Mesothelial cell of epicardium (in vitro differentiated cells): ENCODE measurements around the gene PITX2. TPM values are rescaled to one million over a fixed set of nuclear protein-coding genes. Genes with fewer than 3 reads are reported as not detected.
"Not testable (repeated sequence)": the region's sequence is repeated elsewhere in the genome, so short reads cannot be mapped to it uniquely, and the experiment has no call there.

Experiments
- DNase-seq, 2 experiments: peaks; one replicate each; pipeline ENCODE4 v3.0.0; 2021; ENCODE audit warnings: low spot score in 2 of 2; ENCODE audit not compliant: unreplicated experiment in 2 of 2
- H3K27ac Mint-ChIP-seq: 2 replicates; pipeline ENCODE4 v1.8.0; 2021; ENCODE audit warnings: mixed read lengths
- H3K27me3 Mint-ChIP-seq: 2 replicates; pipeline ENCODE4 v1.8.0; 2021; ENCODE audit warnings: low read depth, mixed read lengths
- H3K36me3 Mint-ChIP-seq: 2 replicates; pipeline ENCODE4 v1.8.0; 2021; ENCODE audit warnings: mixed read lengths
- H3K4me1 Mint-ChIP-seq: 2 replicates; pipeline ENCODE4 v1.8.0; 2021; ENCODE audit warnings: mixed read lengths
- H3K4me3 Mint-ChIP-seq: 2 replicates; pipeline ENCODE4 v1.8.0; 2021; ENCODE audit warnings: mild to moderate bottlenecking, moderate library complexity, mixed read lengths
- H3K9me3 Mint-ChIP-seq: 2 replicates; pipeline ENCODE4 v1.8.0; 2021; ENCODE audit warnings: mixed read lengths
- CTCF ChIP-seq: fragments of 200-600 bp; sonication (generic); IDR thresholded peaks from one replicate; pipeline ENCODE4 v1.5.0; 2021; ENCODE audit warnings: antibody characterized with exemption; ENCODE audit not compliant: unreplicated experiment
- total RNA-seq: library from RNA; stranded (reverse); gene quantifications from 3 replicates; pipeline ENCODE4 v1.2.1, GENCODE V29; 2021

PITX2 gene
- total RNA-seq, 1 donor from 2014 or later = 95.5 TPM

- Mint-ChIP-seq H3K36me3 (no peaks in the 10 kb centered on the region), H3K4me1 (peaks cover 4% of the 10 kb centered on the region), H3K27ac (no peak overlapping the region), H3K9me3 (no peaks in the 10 kb centered on the region), H3K4me3 (no peak overlapping the region), H3K27me3 (no peaks in the 10 kb centered on the region)
- TF ChIP-seq CTCF = no peak
- DNase-seq = no peak
These were observed 35.1 kb downstream of the PITX2 start for GRCh38 chr4:110587666-110588285.

- peak overlapping the region; percentile 33 for H3K4me3 Mint-ChIP-seq
- peaks cover 3% of the 10 kb centered on the region for H3K9me3 Mint-ChIP-seq
- H3K4me1 Mint-ChIP-seq = peaks cover 4% of the 10 kb centered on the region
- TF ChIP-seq CTCF = peak; percentile 39
- no peaks in the 10 kb centered on the region for H3K27me3 Mint-ChIP-seq
- H3K36me3 Mint-ChIP-seq = peaks cover 3% of the 10 kb centered on the region
- DNase-seq = no peak
- H3K27ac Mint-ChIP-seq = no peak overlapping the region
These were observed 36.6 kb downstream of the PITX2 start for GRCh38 chr4:110586131-110586850.

- DNase-seq, H3K27ac Mint-ChIP-seq, H3K4me3 Mint-ChIP-seq, H3K4me1 Mint-ChIP-seq, H3K27me3 Mint-ChIP-seq: not testable (repeated sequence)
- H3K36me3 Mint-ChIP-seq = peaks cover 28% of the 10 kb centered on the region
- H3K9me3 Mint-ChIP-seq = peaks cover 45% of the 10 kb centered on the region
These were observed 46.2 kb downstream of the PITX2 start for GRCh38 chr4:110576696-110577095.

Other genes with a start within 250 kb of the PITX2 start
- 11.9 to 15.3 TPM (median 13.4 TPM) in 3 replicates for gene ENPEP, start 146.9 kb downstream of the PITX2 start, total RNA-seq